Measurements from ENCODE around the gene SRGAP1.

DNA sequence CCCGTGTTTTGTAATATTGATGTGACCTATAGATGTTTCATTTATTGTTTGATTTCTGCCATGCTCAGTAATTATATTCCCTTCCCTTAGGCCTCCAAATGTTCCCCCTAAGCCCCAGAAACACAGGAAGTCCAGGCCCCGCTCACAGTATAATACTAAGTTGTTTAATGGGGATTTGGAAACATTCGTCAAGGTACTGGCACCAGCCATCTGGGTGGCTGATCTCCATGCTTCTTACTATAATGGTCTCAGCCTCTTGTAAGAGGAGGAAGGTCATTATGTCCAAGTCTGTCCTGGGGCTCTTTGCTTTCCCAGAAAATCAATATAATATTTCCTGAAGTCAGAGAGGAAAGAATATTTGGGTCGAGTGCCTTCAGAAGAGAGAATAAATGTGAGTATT is 246.7 kb downstream of the SRGAP1 start:
- TF ChIP-seq EZH2 (IDR thresholded peaks at IDR 0.05; ENCODE audit: low read length): no peak
- TF ChIP-seq, protein P1, sequence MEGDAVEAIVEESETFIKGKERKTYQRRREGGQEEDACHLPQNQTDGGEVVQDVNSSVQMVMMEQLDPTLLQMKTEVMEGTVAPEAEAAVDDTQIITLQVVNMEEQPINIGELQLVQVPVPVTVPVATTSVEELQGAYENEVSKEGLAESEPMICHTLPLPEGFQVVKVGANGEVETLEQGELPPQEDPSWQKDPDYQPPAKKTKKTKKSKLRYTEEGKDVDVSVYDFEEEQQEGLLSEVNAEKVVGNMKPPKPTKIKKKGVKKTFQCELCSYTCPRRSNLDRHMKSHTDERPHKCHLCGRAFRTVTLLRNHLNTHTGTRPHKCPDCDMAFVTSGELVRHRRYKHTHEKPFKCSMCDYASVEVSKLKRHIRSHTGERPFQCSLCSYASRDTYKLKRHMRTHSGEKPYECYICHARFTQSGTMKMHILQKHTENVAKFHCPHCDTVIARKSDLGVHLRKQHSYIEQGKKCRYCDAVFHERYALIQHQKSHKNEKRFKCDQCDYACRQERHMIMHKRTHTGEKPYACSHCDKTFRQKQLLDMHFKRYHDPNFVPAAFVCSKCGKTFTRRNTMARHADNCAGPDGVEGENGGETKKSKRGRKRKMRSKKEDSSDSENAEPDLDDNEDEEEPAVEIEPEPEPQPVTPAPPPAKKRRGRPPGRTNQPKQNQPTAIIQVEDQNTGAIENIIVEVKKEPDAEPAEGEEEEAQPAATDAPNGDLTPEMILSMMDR (optimal IDR thresholded peaks at IDR 0.05 in 1 of 3, IDR thresholded peaks at IDR 0.05 in 1 of 3, conservative IDR thresholded peaks at IDR 0.05 in 1 of 3; ENCODE audit: extremely low read depth in 1 of 3, insufficient read depth in 2 of 3, low read length in 3 of 3): no peak
